Liver (tissue), 9 donors: ENCODE data around the gene SPATC1L. TPM values are rescaled to one million over a fixed set of nuclear protein-coding genes. Genes with fewer than 3 reads are reported as not detected.

Source experiments
- DNase-seq: peaks from one replicate; pipeline ENCODE4 v3.0.0-alpha.2; 2017; ENCODE audit warnings: low spot score
- H3K27ac ChIP-seq, 2 donors: one replicate each; pipeline ENCODE4 v1.7.0; 2013; ENCODE audit warnings: inconsistent platforms in 2 of 2, low read length in 2 of 2, control low read depth in 1 of 2, low read depth in 1 of 2, mild to moderate bottlenecking in 1 of 2
- H3K27me3 ChIP-seq, 4 donors: one replicate each; pipeline versions ENCODE4 v1.6.1 to v1.7.0; 2013; ENCODE audit warnings: low read length in 3 of 4, inconsistent platforms in 1 of 4, mild to moderate bottlenecking in 1 of 4, moderate library complexity in 1 of 4; ENCODE audit not compliant: control insufficient read depth in 4 of 4, insufficient read depth in 4 of 4
- H3K36me3 ChIP-seq, 4 donors: one replicate each; pipeline versions ENCODE4 v1.6.1 to v1.7.0; 2013; ENCODE audit warnings: low read length in 3 of 4, mild to moderate bottlenecking in 3 of 4, low read depth in 1 of 4, moderate library complexity in 1 of 4; ENCODE audit not compliant: control insufficient read depth in 4 of 4, insufficient read depth in 3 of 4
- H3K4me1 ChIP-seq, 4 donors: one replicate each; pipeline versions ENCODE4 v1.6.1 to v1.7.0; 2013; ENCODE audit warnings: low read length in 3 of 4, mild to moderate bottlenecking in 3 of 4, moderate library complexity in 1 of 4; ENCODE audit not compliant: control insufficient read depth in 4 of 4, insufficient read depth in 4 of 4
- H3K4me3 ChIP-seq, 3 donors: one replicate each; pipeline versions ENCODE4 v1.6.1 to v1.7.0; 2013; ENCODE audit warnings: low read length in 3 of 3, control low read depth in 1 of 3, low read depth in 1 of 3, mild to moderate bottlenecking in 1 of 3
- H3K9ac ChIP-seq, 2 donors: one replicate each; pipeline ENCODE4 v1.7.0; 2013; ENCODE audit warnings: low read length in 2 of 2, mild to moderate bottlenecking in 2 of 2, moderate library complexity in 2 of 2, control low read depth in 1 of 2, low read depth in 1 of 2
- H3K9me3 ChIP-seq, 4 donors: one replicate each; pipeline versions ENCODE4 v1.6.1 to v1.7.0; 2013; ENCODE audit warnings: low read length in 3 of 4; ENCODE audit not compliant: control insufficient read depth in 4 of 4
- ATF3 ChIP-seq: IDR thresholded peaks from 2 replicates; pipeline ENCODE4 v1.6.1; 2016; ENCODE audit warnings: antibody characterized with exemption
- CTCF ChIP-seq: fragments of 150-350 bp; IDR thresholded peaks from 2 replicates; pipeline ENCODE4 v1.5.1; 2017; ENCODE audit warnings: improper control_type of control experiment, low read depth, low read length; ENCODE audit not compliant: missing input control
- EGR1 ChIP-seq, 2 donors: IDR thresholded peaks; 2 replicates each; pipeline ENCODE4 v1.6.1; 2016 to 2018; ENCODE audit warnings: antibody characterized with exemption in 2 of 2, low read depth in 2 of 2
- FOXA1 ChIP-seq: IDR thresholded peaks from 2 replicates; pipeline ENCODE4 v1.6.1; 2016; ENCODE audit warnings: antibody characterized with exemption
- FOXA2 ChIP-seq: IDR thresholded peaks from 2 replicates; pipeline ENCODE4 v1.6.1; 2016; ENCODE audit warnings: antibody characterized with exemption
- GABPA ChIP-seq, 2 donors: IDR thresholded peaks in 1 of 2; conservative IDR thresholded peaks in 1 of 2; 2 replicates each; pipeline ENCODE4 v1.6.1; 2016; ENCODE audit warnings: antibody characterized with exemption in 2 of 2, mild to moderate bottlenecking in 1 of 2, moderate library complexity in 1 of 2
- HNF4A ChIP-seq, 2 donors: conservative IDR thresholded peaks; 2 replicates each; pipeline ENCODE4 v1.6.1; 2016; ENCODE audit warnings: antibody characterized with exemption in 2 of 2, mild to moderate bottlenecking in 2 of 2
- HNF4G ChIP-seq: IDR thresholded peaks from 2 replicates; pipeline ENCODE4 v1.6.1; 2016; ENCODE audit warnings: antibody characterized with exemption
- JUND ChIP-seq, 2 donors: IDR thresholded peaks; 2 replicates each; pipeline ENCODE4 v1.6.1; 2016; ENCODE audit warnings: antibody characterized with exemption in 2 of 2
- MAX ChIP-seq: IDR thresholded peaks from 2 replicates; pipeline ENCODE4 v1.6.1; 2016; ENCODE audit warnings: antibody characterized with exemption
- NR2F2 ChIP-seq: IDR thresholded peaks from 2 replicates; pipeline ENCODE4 v1.6.1; 2016; ENCODE audit warnings: antibody characterized with exemption
- RAD21 ChIP-seq, 2 donors: IDR thresholded peaks; 2 replicates each; pipeline ENCODE4 v1.6.1; 2016; ENCODE audit warnings: antibody characterized with exemption in 2 of 2, mild to moderate bottlenecking in 2 of 2
- REST ChIP-seq: IDR thresholded peaks from 2 replicates; pipeline ENCODE4 v1.6.1; 2016; ENCODE audit warnings: antibody characterized with exemption, mild to moderate bottlenecking
- RXRA ChIP-seq, 2 donors: IDR thresholded peaks; 2 replicates each; pipeline ENCODE4 v1.6.1; 2017 to 2018; ENCODE audit warnings: antibody characterized with exemption in 2 of 2, mild to moderate bottlenecking in 1 of 2
- SP1 ChIP-seq: IDR thresholded peaks from 2 replicates; pipeline ENCODE4 v1.6.1; 2018; ENCODE audit warnings: antibody characterized with exemption, mild to moderate bottlenecking
- TAF1 ChIP-seq: conservative IDR thresholded peaks from 2 replicates; pipeline ENCODE4 v1.6.1; 2016; ENCODE audit warnings: antibody characterized with exemption, mild to moderate bottlenecking
- YY1 ChIP-seq: IDR thresholded peaks from 2 replicates; pipeline ENCODE4 v1.6.1; 2016; ENCODE audit warnings: antibody characterized with exemption, mild to moderate bottlenecking
- ZBTB33 ChIP-seq: IDR thresholded peaks from 2 replicates; pipeline ENCODE4 v1.6.1; 2016; ENCODE audit warnings: antibody characterized with exemption
- WGBS: extraction: QIAGEN DNeasy Blood & Tissue Kit; methylation state at CpG from one replicate; pipeline ENCODE4 v1.1.7; 2013; 5-methylcytosine and 5-hydroxymethylcytosine counted together
- polyA plus RNA-seq, 2 donors: library from polyadenylated mRNA; stranded (reverse) in 1 of 2; unstranded in 1 of 2; fragments of 200-250 nt in 1 of 2; fragments of >200 nt in 1 of 2; fragmentation: Nextera tagmentation in 1 of 2; extraction: Ambion mirVana in 1 of 2; gene quantifications; one replicate each; pipeline versions ENCODE4 v1.2.1 to v1.2.3, GENCODE V29; 2013 to 2015
- total RNA-seq, 2 donors: library from RNA; depleted of rRNA; stranded (reverse); fragments of >200 nt; gene quantifications; one replicate each; pipeline ENCODE4 v1.2.3, GENCODE V29; 2014
- donor health status: healthy.
- donor health status: healthy.
- donor health status: healthy.
- donor health status: healthy.
- donor health status: healthy.

Gene SPATC1L
- total and polyA plus RNA-seq, 4 donors, result 0.33 to 3.5 (median 0.79) TPM

- H3K27ac ChIP-seq, result no peak overlapping the region
- no peaks in the 10 kb centered on the region for H3K36me3 ChIP-seq
- 78% methylated on average over 26 of the region's 26 CpGs for WGBS
- no peak for DNase-seq
- peaks cover 0 to 5% (median 0%) of the 10 kb centered on the region in 4 donors for H3K4me1 ChIP-seq
- H3K27me3 ChIP-seq, result no peaks in the 10 kb centered on the region
- no peaks in the 10 kb centered on the region for H3K9me3 ChIP-seq
- H3K4me3 ChIP-seq, result no peak overlapping the region
- no peak overlapping the region for H3K9ac ChIP-seq
- TF ChIP-seq HNF4G (no peak), REST (no peak), EGR1 (IDR thresholded peaks at IDR 0.05; ENCODE audit: low read depth in 2 of 2) (no peak), JUND (IDR thresholded peaks at IDR 0.05) (no peak), HNF4A (conservative IDR thresholded peaks at IDR 0.05) (no peak), FOXA1 (no peak), RAD21 (IDR thresholded peaks at IDR 0.05) (no peak), GABPA (IDR thresholded peaks at IDR 0.05 in 1 of 2, conservative IDR thresholded peaks at IDR 0.05 in 1 of 2) (no peak), FOXA2 (no peak), SP1 (no peak), RXRA (IDR thresholded peaks at IDR 0.05) (no peak), TAF1 (no peak), ZBTB33 (no peak), YY1 (no peak), NR2F2 (no peak), CTCF (no peak), MAX (no peak), ATF3 (no peak)
Measured at GRCh38 chr21:46120301-46121285, 63.7 kb downstream of the SPATC1L start.
